ENCODE data around the gene RPL36A.

Gene RPL36A

DNA sequence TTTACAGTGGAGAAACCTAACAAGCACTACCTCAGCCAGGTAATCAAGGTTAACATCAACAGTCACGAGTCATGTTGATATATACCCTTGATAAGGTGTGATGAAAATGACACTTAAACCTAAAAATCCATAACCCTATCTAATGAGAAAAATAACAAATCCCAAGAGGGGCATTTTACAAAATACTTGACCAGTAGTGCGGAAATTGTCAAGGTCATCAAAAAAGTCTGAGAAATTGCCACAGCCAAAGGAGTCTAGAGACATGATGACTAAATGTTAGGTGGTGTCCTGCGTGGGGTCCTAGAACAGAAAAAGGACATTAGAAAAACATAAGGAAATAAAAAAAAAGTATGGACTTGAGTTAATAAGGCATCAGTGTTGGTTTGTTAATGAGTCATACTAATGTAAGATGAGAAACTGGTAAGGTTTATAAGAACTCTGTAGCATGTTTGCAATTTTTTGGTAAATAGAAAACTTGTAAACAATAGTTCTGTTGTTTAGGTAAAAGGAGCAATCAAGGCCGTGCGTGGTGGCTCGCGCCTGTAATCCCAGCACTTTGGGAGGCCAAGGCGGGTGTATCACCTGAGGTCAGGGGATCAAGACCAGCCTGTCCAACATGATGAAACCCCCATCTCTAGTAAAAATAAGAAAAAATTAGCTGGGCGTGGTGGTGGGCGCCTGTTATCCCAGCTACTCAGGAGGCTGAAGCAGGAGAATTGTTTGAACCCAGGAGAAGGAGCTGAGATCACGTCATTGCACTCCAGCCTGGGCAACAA is 2.9 kb downstream of the RPL36A start:
- DNase-seq (ENCODE audit: low read depth), result no peak

DNA sequence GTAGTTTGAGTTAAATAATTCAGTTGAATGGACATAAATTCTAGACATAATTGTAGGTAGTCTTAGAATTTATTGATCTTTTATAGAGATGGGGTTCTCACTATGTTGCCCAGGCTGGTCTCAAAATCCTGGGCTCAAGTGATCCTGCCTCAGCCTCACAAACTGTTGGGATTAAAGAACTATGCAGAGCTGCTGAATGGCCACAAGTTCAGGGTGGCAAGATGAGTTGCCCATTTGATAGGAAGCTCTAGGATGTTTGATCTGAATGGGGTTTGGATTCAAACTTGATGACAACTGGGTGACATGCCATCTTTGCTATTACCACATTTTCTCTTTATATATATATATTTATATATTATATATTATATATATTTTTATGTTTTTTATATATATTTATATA is 3.6 kb downstream of the RPL36A start:
- DNase-seq (ENCODE audit: low read depth), result no peak

GRCh38 chrX:101395789-101396188 is 5.0 kb downstream of the RPL36A start:
- DNase-seq (ENCODE audit: low read depth), result no peak

DNA sequence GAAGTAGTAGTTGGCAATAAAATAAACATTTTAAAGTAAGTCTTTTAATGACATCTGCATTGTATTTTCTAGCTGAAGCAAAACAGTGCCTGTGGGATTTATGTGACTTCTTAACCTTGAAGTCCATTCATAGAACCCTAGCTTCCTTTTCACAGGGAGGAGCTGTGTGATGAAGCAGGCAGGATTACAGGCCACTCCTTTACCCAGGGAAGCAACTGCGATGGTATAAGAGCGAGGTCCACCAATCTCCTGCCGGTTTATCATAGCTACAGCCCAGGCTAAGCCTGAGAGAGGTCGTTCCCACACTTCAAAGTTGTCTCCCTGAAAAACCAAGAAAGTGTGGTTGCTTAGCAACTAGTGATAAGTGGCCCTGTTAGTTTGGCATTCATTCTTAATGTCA is 7.0 kb downstream of the RPL36A start:
- DNase-seq (ENCODE audit: low read depth), result no peak

DNA sequence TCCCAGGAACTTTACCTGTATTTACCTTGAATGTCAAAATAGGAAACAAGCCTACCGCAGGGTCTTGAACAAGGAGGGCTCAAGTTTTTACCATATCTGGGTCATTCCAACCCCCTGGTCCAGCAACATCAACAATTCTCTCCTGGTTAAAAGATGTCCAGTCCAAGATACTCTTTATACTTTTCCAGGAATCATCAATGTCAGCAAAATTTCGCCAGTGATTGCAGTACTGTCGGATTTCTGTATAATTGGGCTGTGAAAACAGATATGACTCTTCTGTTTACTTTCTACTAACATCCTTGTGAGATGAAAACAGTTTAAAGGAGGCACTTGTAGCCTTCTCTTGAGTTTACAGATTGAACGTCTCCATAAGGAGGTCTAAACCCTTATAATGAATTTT is 7.9 kb downstream of the RPL36A start:
- DNase-seq (ENCODE audit: low read depth), result no peak

- no peak for DNase-seq (ENCODE audit: low read depth)
These were observed 9.0 kb downstream of the RPL36A start for GRCh38 chrX:101399825-101400224.

DNA sequence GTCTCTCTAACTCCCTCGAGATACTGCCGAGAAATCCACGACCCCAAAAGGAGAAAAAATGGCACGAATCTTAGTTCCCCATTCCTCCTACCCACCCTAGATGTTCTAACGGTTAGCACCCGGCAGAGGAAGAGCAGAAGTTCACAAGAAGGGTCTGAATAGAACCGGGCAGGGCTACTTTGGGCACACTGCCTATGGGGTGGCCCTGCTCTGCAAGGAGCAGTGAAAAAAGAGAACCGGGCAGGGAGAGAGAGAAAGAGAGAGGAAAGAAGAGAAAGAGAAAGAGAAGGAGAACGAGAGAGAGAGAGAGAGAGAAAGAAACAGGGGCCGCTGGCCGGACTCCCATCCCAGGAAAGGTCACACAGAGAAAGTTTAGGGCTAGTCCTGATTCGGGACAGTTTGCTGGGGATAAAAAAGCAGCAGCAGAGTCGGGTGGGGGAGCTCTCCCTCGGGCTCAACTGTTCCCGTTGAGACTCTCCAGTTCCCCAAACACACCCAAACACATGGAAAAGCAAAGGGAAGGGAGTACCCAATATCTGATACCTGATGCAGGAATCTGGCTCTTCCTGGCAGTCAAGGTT is 16.4 kb downstream of the RPL36A start:
- no peak for DNase-seq (ENCODE audit: low read depth)

DNA sequence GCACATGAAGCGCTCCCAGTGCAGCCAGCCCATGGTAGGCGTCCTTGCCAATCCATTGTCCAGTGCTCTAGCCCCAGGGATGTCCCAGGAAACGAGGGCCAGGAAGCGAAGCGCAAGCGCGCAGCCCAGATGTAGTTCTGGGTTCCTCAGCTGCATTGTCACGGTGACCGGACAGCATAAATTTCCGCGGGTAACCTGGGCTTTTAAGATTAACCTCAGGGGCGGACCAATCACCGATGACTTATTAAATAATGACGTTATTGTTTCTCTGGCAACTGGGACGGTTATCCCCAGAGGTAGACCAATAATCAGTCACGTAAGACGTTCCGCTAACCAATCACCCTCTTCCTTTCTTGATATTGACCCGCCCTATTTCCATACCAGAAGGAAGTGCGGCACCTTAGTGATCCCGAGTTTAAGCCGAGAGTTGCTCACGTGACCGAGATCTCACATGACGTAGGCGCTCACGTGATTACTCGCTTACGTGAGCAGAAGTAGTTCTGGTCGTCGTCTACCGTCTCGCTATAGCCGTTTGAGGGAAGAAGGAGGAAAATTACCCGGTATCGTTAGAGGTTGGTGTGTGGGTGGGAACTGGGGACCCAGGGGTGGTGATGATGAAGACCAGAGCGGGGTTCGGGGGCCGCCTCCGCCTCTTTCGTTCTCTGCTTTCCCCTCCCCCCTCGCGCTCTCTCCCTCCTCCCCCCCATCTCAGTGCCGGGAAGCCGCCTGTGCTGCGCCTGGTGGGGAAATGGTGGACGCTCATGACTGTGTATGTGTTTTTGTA is 17.1 kb downstream of the RPL36A start, which contains the start of the genes GLA and HNRNPH2:
Gene GLA, minus strand, starts transcription at position 178 of the 784 bp plus-strand sequence. Its CDS starts 22 bp downstream, at position 156.
Gene HNRNPH2, plus strand, starts transcription at position 475 of the 784 bp plus-strand sequence. CDS start 3,767 bp downstream, outside the sequence.
- DNase-seq (ENCODE audit: low read depth), result peak; percentile 81

- DNase-seq (ENCODE audit: low read depth), result no peak
These were observed 17.7 kb downstream of the RPL36A start for GRCh38 chrX:101408532-101408841.

DNA sequence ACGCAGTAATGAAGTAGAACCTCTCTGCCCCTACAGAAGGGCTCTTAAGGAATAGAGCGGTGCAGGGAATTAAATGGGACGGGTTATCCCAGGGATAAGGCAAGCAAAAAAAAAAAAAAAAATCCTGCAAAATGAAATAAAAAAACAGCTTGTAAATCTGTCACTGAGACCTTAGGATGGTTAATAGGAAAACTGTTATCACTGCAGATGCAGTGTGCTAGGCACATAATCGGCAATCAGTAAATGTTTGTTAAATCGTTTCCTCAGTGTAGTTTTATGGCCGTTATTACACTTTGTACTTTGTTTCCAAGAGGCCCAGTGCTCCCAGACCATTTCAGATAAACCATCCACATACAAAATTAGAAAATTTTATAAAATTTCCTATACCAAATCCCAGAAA is 18.2 kb downstream of the RPL36A start:
- DNase-seq (ENCODE audit: low read depth), result no peak

DNA sequence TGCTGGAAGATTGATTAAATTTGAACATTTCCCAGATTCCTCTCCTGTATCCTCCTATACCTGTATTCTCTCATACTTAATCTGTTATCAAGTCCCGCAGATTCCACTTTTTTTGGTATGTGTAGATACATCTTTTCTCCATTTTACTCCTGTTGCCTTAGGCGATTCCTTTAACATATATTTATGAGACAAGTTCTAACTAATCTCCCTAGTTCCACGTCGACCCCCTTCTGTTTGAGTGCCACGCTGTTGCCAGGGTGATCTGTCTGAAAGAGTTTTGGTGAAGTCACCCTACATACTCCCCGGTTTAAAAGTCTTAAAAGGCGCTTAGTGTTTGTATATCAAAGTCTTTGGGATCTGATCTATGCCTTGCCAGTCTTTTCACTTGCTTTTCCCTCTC is 19.6 kb downstream of the RPL36A start:
- no peak for DNase-seq (ENCODE audit: low read depth)

- no peak for DNase-seq (ENCODE audit: low read depth)
These were observed 21.2 kb downstream of the RPL36A start for GRCh38 chrX:101411984-101412383.

- DNase-seq (ENCODE audit: low read depth), result no peak
These were observed 24.7 kb downstream of the RPL36A start for GRCh38 chrX:101415180-101416145.

DNA sequence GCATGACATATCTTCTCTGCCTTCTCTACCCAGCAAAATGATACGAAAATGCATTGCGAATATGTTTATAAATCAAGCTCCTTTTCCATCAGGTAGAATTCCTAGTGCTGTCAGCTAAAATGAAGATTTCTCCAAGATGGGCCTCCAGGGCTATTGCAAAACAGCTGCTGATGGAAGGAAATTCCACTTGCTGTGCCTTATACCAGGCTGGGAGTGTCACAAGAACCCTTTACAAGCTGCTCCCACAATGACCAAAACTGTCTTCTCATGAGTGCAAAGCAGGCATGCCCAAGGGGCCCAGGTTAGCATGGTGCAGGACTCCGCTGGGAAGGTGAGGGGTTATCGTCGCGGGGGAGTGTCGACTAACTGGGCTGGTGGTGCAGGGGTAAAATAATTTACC is 25.9 kb downstream of the RPL36A start:
- no peak for DNase-seq (ENCODE audit: low read depth)

DNA sequence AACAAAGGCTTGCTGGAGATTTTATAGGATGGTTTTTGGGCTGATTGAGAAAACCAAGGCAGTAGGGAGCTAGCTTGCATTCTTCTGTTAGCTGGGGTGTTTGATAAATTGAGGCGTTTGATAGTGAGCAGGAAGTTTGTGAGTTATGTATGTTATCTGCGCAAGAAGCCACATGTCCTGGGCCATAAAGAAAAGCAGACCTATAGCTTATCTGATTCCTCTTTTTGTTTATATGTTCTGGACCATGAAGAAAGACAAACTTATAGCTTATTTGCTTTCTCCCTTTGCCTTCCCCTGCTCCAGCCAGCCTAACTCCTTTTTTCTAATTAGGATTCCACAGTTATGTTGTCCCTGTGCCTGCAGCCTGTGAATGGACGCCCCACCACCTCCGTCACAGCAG is 26.4 kb downstream of the RPL36A start:
- no peak for DNase-seq (ENCODE audit: low read depth)

GRCh38 chrX:101417981-101418841 is 27.4 kb downstream of the RPL36A start:
- peak; percentile 14 for DNase-seq (ENCODE audit: low read depth)

GRCh38 chrX:101419489-101419888 is 28.7 kb downstream of the RPL36A start:
- DNase-seq (ENCODE audit: low read depth), result no peak

DNA sequence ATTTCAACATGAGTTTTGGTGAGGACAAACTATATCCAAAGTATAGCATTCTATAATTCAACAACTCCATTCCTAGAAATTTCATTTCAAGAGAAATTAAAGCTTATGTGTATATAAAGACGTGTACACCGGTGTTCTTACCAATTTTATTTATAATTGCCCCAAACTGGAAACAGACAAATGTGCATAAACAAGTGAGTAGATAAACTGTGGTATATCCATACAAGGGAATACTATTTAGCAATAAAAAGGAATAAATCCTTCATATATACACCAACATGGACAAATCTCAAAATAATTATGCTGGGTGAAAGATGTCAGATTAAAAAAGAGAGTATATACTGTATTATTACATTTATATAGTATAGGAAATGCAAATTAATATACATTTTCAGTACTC is 37.1 kb downstream of the RPL36A start:
- no peak for DNase-seq (ENCODE audit: low read depth)

- DNase-seq (ENCODE audit: low read depth), result no peak
These were observed 39.1 kb downstream of the RPL36A start for GRCh38 chrX:101429934-101430333.

GRCh38 chrX:101430457-101431078 is 39.8 kb downstream of the RPL36A start:
- no peak for DNase-seq (ENCODE audit: low read depth)
